HG02759 (cell line): ENCODE results near the gene BTNL2.
"Not testable (repeated sequence)": the region's sequence is repeated elsewhere in the genome, so short reads cannot be mapped to it uniquely, and the experiment has no call there.

Source experiments
- ATAC-seq: cut with Tn5 transposase; IDR thresholded peaks from one replicate; pipeline ENCODE4 v1.9.1; 2021; ENCODE audit warnings: mild to moderate bottlenecking, moderate library complexity; ENCODE audit not compliant: unreplicated experiment

BTNL2 gene

GRCh38 chr6:32370505-32370904, 36.5 kb downstream of the BTNL2 start:
- ATAC-seq = no peak

GRCh38 chr6:32369660-32370059, 37.3 kb downstream of the BTNL2 start:
- no peak for ATAC-seq

- no peak for ATAC-seq
These were observed 39.3 kb downstream of the BTNL2 start for GRCh38 chr6:32367644-32368043.

- ATAC-seq = not testable (repeated sequence)
These were observed 47.8 kb downstream of the BTNL2 start for GRCh38 chr6:32359225-32359624.

- not testable (repeated sequence) for ATAC-seq
These were observed 48.4 kb downstream of the BTNL2 start for GRCh38 chr6:32358548-32358947.

- ATAC-seq = no peak
These were observed 52.0 kb downstream of the BTNL2 start for GRCh38 chr6:32355018-32355417.

- no peak for ATAC-seq
These were observed 53.6 kb downstream of the BTNL2 start for GRCh38 chr6:32353348-32353747.
